ENCODE data around the gene TAOK3.

The TAOK3 gene

GRCh38 chr12:118345355-118345754 lies 27.4 kb downstream of the TAOK3 start:
- in situ Hi-C loops (cut with HindIII; ENCODE audit: low pct_ligation_motif_present, low sequenced_read_pairs) = no loop called here
- Histone ChIP-seq H3K4me3 (ENCODE audit: low read depth, low read length) (no peak overlapping the region), H3K36me3 (replicated peaks) (no peaks in the 10 kb centered on the region), H3K27ac (no peak overlapping the region), H3K27me3 (replicated peaks) (no peaks in the 10 kb centered on the region)
- no peak for DNase-seq
- TF ChIP-seq, protein P1, sequence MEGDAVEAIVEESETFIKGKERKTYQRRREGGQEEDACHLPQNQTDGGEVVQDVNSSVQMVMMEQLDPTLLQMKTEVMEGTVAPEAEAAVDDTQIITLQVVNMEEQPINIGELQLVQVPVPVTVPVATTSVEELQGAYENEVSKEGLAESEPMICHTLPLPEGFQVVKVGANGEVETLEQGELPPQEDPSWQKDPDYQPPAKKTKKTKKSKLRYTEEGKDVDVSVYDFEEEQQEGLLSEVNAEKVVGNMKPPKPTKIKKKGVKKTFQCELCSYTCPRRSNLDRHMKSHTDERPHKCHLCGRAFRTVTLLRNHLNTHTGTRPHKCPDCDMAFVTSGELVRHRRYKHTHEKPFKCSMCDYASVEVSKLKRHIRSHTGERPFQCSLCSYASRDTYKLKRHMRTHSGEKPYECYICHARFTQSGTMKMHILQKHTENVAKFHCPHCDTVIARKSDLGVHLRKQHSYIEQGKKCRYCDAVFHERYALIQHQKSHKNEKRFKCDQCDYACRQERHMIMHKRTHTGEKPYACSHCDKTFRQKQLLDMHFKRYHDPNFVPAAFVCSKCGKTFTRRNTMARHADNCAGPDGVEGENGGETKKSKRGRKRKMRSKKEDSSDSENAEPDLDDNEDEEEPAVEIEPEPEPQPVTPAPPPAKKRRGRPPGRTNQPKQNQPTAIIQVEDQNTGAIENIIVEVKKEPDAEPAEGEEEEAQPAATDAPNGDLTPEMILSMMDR (IDR thresholded peaks at IDR 0.05; ENCODE audit: low read depth, low read length, missing control alignments) = no peak

DNA sequence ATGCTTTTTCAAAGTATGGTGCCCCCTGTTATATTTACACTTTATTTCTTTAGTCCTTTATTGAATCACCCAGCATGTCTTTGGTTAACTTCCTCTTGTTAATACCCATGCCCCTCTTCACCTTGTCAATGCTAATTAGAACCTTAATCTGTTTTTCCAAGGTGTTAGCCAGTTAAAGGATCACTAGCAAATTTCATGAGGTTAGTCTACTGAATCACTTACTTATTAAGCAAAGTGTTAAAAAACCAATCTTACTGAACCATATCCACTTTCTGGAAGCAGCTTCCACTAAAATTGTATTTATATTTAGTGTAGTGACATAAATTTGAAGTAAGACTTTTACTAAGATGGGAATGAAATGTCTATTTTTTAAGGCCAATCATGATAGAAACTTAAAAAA lies 27.9 kb downstream of the TAOK3 start:
- Histone ChIP-seq H3K4me3 (ENCODE audit: low read depth, low read length) (no peak overlapping the region), H3K27me3 (replicated peaks) (no peaks in the 10 kb centered on the region), H3K36me3 (replicated peaks) (no peaks in the 10 kb centered on the region), H3K27ac (no peak overlapping the region)
- no peak for DNase-seq
- TF ChIP-seq, protein P1 (IDR thresholded peaks at IDR 0.05; ENCODE audit: low read depth, low read length, missing control alignments) = no peak
- in situ Hi-C loops (cut with HindIII; ENCODE audit: low pct_ligation_motif_present, low sequenced_read_pairs) = no loop called here

- TF ChIP-seq, protein P1 (IDR thresholded peaks at IDR 0.05; ENCODE audit: low read depth, low read length, missing control alignments) = no peak
- no peak overlapping the region for H3K27ac ChIP-seq
- in situ Hi-C loops (cut with HindIII; ENCODE audit: low pct_ligation_motif_present, low sequenced_read_pairs) = no loop called here
Measured at GRCh38 chr12:118342090-118342489, 30.6 kb downstream of the TAOK3 start.

GRCh38 chr12:118337194-118337838 lies 35.4 kb downstream of the TAOK3 start:
- in situ Hi-C loops (cut with HindIII; ENCODE audit: low pct_ligation_motif_present, low sequenced_read_pairs) = no loop called here
- TF ChIP-seq, protein P1 (IDR thresholded peaks at IDR 0.05; ENCODE audit: low read depth, low read length, missing control alignments) = no peak
- DNase-seq = peak; percentile 49
- H3K27me3 ChIP-seq (replicated peaks) = no peaks in the 10 kb centered on the region
- no peaks in the 10 kb centered on the region for H3K36me3 ChIP-seq (replicated peaks)
- peak overlapping the region; percentile 68 for H3K27ac ChIP-seq
- no peak overlapping the region for H3K4me3 ChIP-seq (ENCODE audit: low read depth, low read length)

More at GRCh38 chr12:118342090-118342489, 30.6 kb downstream of the TAOK3 start:
- H3K4me3 ChIP-seq (ENCODE audit: low read depth, low read length) = no peak overlapping the region
- no peaks in the 10 kb centered on the region for H3K27me3 ChIP-seq (replicated peaks)
- H3K36me3 ChIP-seq (replicated peaks) = no peaks in the 10 kb centered on the region
- no peak for DNase-seq

DNA sequence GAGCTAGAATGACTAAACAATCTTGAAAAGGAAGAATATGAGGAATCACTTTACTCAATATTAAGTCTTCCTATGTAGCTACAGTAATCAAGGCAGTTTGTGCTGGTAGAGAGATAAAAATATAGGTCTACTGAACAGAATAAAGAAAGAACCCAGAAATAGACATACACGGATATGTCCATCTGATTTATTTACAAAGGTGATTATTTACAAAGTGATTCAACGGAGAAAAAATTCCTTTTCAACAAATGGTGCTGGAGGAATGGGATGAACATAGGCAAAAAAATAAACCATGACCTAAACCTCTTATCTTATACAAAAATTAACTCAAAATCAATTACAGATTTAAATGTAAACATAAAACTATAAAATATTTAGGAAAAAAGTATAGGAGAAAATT lies 36.6 kb downstream of the TAOK3 start:
- TF ChIP-seq, protein P1 (IDR thresholded peaks at IDR 0.05; ENCODE audit: low read depth, low read length, missing control alignments) = no peak
- in situ Hi-C loops (cut with HindIII; ENCODE audit: low pct_ligation_motif_present, low sequenced_read_pairs) = no loop called here
- Histone ChIP-seq H3K27me3 (replicated peaks) (no peaks in the 10 kb centered on the region), H3K36me3 (replicated peaks) (no peaks in the 10 kb centered on the region), H3K27ac (no peak overlapping the region), H3K4me3 (ENCODE audit: low read depth, low read length) (no peak overlapping the region)
- no peak for DNase-seq

All from brain microvascular endothelial cell (primary cell).